HEK293 (cell line): Measurements from ENCODE around the gene PCSK5.

Experiments used
- CTCF ChIA-PET: fragments of 350-600 bp; formaldehyde crosslinking; extraction: SDS; loops from one replicate; lab custom pipeline; 2021; ENCODE audit warnings: antibody characterized with exemption; lab: Yijun Ruan, JAX
- POLR2A ChIA-PET: fragments of 300-600 bp; formaldehyde crosslinking; extraction: SDS; loops from one replicate; lab custom pipeline; 2020; ENCODE audit warnings: antibody characterized with exemption, inconsistent platforms; lab: Yijun Ruan, JAX
- H3K27ac ChIP-seq: fragments of 200-500 bp; sonication (Bioruptor generic); 2 replicates; pipeline ENCODE4 v1.5.1; 2014; ENCODE audit warnings: low read depth, low read length, control low read depth, inconsistent platforms; ENCODE audit errors: extremely low read depth
- H3K36me3 ChIP-seq, 2 experiments: fragments of 200-500 bp in 1 of 2; sonication (Bioruptor generic) in 1 of 2; 1 replicate in 1 of 2; 2 replicates in 1 of 2; pipeline ENCODE4 v1.5.1; 2014 to 2017; ENCODE audit warnings: inconsistent platforms in 2 of 2, low read length in 2 of 2; ENCODE audit not compliant: control insufficient read depth in 2 of 2, insufficient read depth in 1 of 2
- H3K4me1 ChIP-seq: fragments of 200-500 bp; sonication (Bioruptor generic); 2 replicates; pipeline ENCODE4 v1.5.1; 2014; ENCODE audit warnings: mild to moderate bottlenecking, low read length, inconsistent platforms; ENCODE audit not compliant: control insufficient read depth, insufficient read depth
- H3K4me3 ChIP-seq: 2 replicates; pipeline ENCODE4 v1.5.1; 2011; ENCODE audit warnings: low read depth, mild to moderate bottlenecking, control low read depth, low read length, moderate library complexity
- H3K9me3 ChIP-seq: fragments of 200-500 bp; sonication (Bioruptor generic); 2 replicates; pipeline ENCODE4 v1.5.1; 2014; ENCODE audit warnings: low read depth, low read length, inconsistent platforms; ENCODE audit not compliant: control insufficient read depth, insufficient read depth
- ATF2 ChIP-seq: fragments of 450-650 bp; formaldehyde crosslinking; IDR thresholded peaks from 2 replicates; pipeline ENCODE4 v1.5.1; 2016; ENCODE audit warnings: missing biosample characterization, missing genetic modification characterization, low read depth
- HIC1 ChIP-seq: fragments of 450-650 bp; formaldehyde crosslinking; IDR thresholded peaks from 2 replicates; pipeline ENCODE4 v1.5.1; 2016; ENCODE audit warnings: missing biosample characterization, missing genetic modification characterization
- KLF8 ChIP-seq: fragments of 450-650 bp; formaldehyde crosslinking; IDR thresholded peaks from 2 replicates; pipeline ENCODE4 v1.5.1; 2016; ENCODE audit warnings: missing biosample characterization, missing genetic modification characterization
- REPIN1 ChIP-seq: fragments of 450-650 bp; formaldehyde crosslinking; IDR thresholded peaks from 2 replicates; pipeline ENCODE4 v1.5.1; 2017; ENCODE audit warnings: missing biosample characterization, missing genetic modification characterization, low read depth
- SCRT1 ChIP-seq: fragments of 450-650 bp; formaldehyde crosslinking; IDR thresholded peaks from 2 replicates; pipeline ENCODE4 v1.5.1; 2016; ENCODE audit warnings: missing biosample characterization, missing genetic modification characterization, borderline replicate concordance
- SP7 ChIP-seq: fragments of 450-650 bp; formaldehyde crosslinking; IDR thresholded peaks from 2 replicates; pipeline ENCODE4 v1.5.1; 2016; ENCODE audit warnings: missing biosample characterization, missing genetic modification characterization
- ZBTB10 ChIP-seq: fragments of 450-650 bp; formaldehyde crosslinking; IDR thresholded peaks from 2 replicates; pipeline ENCODE4 v1.5.1; 2016; ENCODE audit warnings: missing biosample characterization, missing genetic modification characterization
- ZFP37 ChIP-seq: fragments of 450-650 bp; formaldehyde crosslinking; IDR thresholded peaks from 2 replicates; pipeline ENCODE4 v1.5.1; 2016; ENCODE audit warnings: missing biosample characterization, missing genetic modification characterization
- ZNF132 ChIP-seq: fragments of 450-650 bp; formaldehyde crosslinking; IDR thresholded peaks from 2 replicates; pipeline ENCODE4 v1.5.1; 2017; ENCODE audit warnings: missing biosample characterization, missing genetic modification characterization, borderline replicate concordance
- ZNF133 ChIP-seq: fragments of 450-650 bp; formaldehyde crosslinking; IDR thresholded peaks from 2 replicates; pipeline ENCODE4 v1.5.1; 2016; ENCODE audit warnings: missing biosample characterization, missing genetic modification characterization
- ZNF146 ChIP-seq: fragments of 450-650 bp; formaldehyde crosslinking; IDR thresholded peaks from 2 replicates; pipeline ENCODE4 v1.5.1; 2016; ENCODE audit warnings: missing biosample characterization, missing genetic modification characterization
- ZNF24 ChIP-seq: fragments of 450-650 bp; formaldehyde crosslinking; IDR thresholded peaks from 2 replicates; pipeline ENCODE4 v1.5.1; 2016; ENCODE audit warnings: missing biosample characterization, missing genetic modification characterization
- ZNF335 ChIP-seq: fragments of 450-650 bp; formaldehyde crosslinking; conservative IDR thresholded peaks from 2 replicates; pipeline ENCODE4 v1.5.1; 2016; ENCODE audit warnings: missing biosample characterization, missing genetic modification characterization
- ZNF366 ChIP-seq: fragments of 450-650 bp; formaldehyde crosslinking; conservative IDR thresholded peaks from 2 replicates; pipeline ENCODE4 v1.5.1; 2016; ENCODE audit warnings: missing biosample characterization, missing genetic modification characterization
- ZNF394 ChIP-seq: fragments of 450-650 bp; formaldehyde crosslinking; IDR thresholded peaks from 2 replicates; pipeline ENCODE4 v1.5.1; 2016; ENCODE audit warnings: missing biosample characterization, missing genetic modification characterization, mild to moderate bottlenecking, moderate library complexity, borderline replicate concordance
- ZNF501 ChIP-seq: fragments of 450-650 bp; formaldehyde crosslinking; IDR thresholded peaks from 2 replicates; pipeline ENCODE4 v1.5.1; 2016; ENCODE audit warnings: missing biosample characterization, missing genetic modification characterization
- ZNF558 ChIP-seq: fragments of 450-650 bp; formaldehyde crosslinking; IDR thresholded peaks from 2 replicates; pipeline ENCODE4 v1.5.1; 2016; ENCODE audit warnings: missing biosample characterization, missing genetic modification characterization
- ZNF600 ChIP-seq: fragments of 450-650 bp; formaldehyde crosslinking; IDR thresholded peaks from 2 replicates; pipeline ENCODE4 v1.5.1; 2016; ENCODE audit warnings: missing biosample characterization, missing genetic modification characterization
- ZNF629 ChIP-seq: fragments of 450-650 bp; formaldehyde crosslinking; IDR thresholded peaks from 2 replicates; pipeline ENCODE4 v1.5.1; 2017; ENCODE audit warnings: missing biosample characterization, missing genetic modification characterization
- ZNF701 ChIP-seq: fragments of 450-650 bp; formaldehyde crosslinking; IDR thresholded peaks from 2 replicates; pipeline ENCODE4 v1.5.1; 2016; ENCODE audit warnings: missing biosample characterization, missing genetic modification characterization
- ZNF843 ChIP-seq: fragments of 450-650 bp; formaldehyde crosslinking; IDR thresholded peaks from 2 replicates; pipeline ENCODE4 v1.5.1; 2016; ENCODE audit warnings: missing biosample characterization, missing genetic modification characterization
- TF ChIP-seq, protein P1 (sequence below): fragments of 450-650 bp; formaldehyde crosslinking; IDR thresholded peaks from 2 replicates; pipeline ENCODE4 v1.5.1; 2016; ENCODE audit warnings: missing biosample characterization, missing genetic modification characterization
- TF ChIP-seq, protein P2 (sequence below): fragments of 450-650 bp; formaldehyde crosslinking; IDR thresholded peaks from 2 replicates; pipeline ENCODE4 v1.5.1; 2017; ENCODE audit warnings: missing biosample characterization, missing genetic modification characterization
- TF ChIP-seq, protein P3 (sequence below): fragments of 450-650 bp; formaldehyde crosslinking; optimal IDR thresholded peaks from 2 replicates; pipeline ENCODE3; 2016; ENCODE audit warnings: missing biosample characterization, mild to moderate bottlenecking, missing genetic modification characterization

The PCSK5 gene

DNA sequence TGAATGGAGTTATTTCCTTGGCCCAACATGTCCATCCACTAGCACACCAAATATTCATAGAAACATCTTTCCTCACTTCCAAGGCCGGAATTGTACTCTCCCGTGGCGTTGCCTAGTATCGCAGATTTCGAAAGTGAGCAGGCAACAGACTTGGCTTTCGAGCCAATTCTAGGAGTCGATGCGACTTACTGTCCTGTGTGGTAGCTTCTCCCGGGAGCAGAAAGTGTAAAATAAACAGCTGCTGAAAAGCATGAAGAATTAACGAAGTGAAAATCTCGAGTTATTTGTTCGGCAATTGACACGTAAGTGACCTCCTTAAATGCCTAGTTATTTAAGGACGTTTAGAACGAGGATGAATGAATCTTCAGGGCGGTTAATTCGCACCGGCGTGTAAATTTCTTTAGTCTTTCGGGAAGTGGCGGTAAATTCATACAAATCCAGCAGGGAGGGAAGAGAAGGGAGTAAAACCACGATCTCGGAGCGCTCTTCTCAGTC, 449 bp upstream of the PCSK5 start (continued):
- TF ChIP-seq, protein P1, sequence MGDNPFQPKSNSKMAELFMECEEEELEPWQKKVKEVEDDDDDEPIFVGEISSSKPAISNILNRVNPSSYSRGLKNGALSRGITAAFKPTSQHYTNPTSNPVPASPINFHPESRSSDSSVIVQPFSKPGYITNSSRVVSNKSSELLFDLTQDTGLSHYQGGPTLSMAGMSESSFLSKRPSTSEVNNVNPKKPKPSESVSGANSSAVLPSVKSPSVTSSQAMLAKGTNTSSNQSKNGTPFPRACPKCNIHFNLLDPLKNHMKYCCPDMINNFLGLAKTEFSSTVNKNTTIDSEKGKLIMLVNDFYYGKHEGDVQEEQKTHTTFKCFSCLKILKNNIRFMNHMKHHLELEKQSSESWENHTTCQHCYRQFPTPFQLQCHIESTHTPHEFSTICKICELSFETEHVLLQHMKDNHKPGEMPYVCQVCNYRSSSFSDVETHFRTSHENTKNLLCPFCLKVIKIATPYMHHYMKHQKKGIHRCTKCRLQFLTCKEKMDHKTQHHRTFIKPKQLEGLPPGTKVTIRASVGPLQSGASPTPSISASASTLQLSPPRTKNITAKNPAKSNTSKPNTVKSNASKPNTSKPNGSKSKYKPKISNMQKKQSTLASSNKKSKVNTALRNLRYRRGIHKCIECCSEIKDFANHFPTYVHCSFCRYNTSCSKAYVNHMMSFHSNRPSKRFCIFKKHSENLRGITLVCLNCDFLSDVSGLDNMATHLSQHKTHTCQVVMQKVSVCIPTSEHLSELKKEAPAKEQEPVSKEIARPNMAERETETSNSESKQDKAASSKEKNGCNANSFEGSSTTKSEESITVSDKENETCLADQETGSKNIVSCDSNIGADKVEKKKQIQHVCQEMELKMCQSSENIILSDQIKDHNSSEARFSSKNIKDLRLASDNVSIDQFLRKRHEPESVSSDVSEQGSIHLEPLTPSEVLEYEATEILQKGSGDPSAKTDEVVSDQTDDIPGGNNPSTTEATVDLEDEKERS (tag by site-specific recombination) = no peak
- TF ChIP-seq ZNF132 = no peak
- TF ChIP-seq ZNF558 = no peak; the same call in 1 of the 2 replicates
- TF ChIP-seq ZNF146 (tag by site-specific recombination) = no peak
- no peak for TF ChIP-seq ZNF501
- TF ChIP-seq ZFP37 (tag by site-specific recombination) = no peak
- no peak for TF ChIP-seq REPIN1 (tag by site-specific recombination)
- TF ChIP-seq, all 188 proteins: peak for 6

GRCh38 chr9:75891277-75891741, 836 bp downstream of the PCSK5 start:
- Histone ChIP-seq H3K27ac (peak overlapping the region; percentile 82), H3K4me1 (peaks cover 11% of the 10 kb centered on the region), H3K36me3 (no peaks in the 10 kb centered on the region), H3K4me3 (peak overlapping the region; percentile 81), H3K9me3 (no peaks in the 10 kb centered on the region)
- CTCF ChIA-PET = interaction anchor here (1.7 kb wide), 1 partner anchor 289 kb away, joined by 5 read pairs; no protein-coding TSS in a partner anchor
- POLR2A ChIA-PET = interaction anchor here (0.6 to 2.4 kb wide), 16 partner anchors 12 to 787 kb away, joined by 3 to 19 read pairs (median 3); no protein-coding TSS in a partner anchor
- peak; percentile 31 for TF ChIP-seq ZNF600 (tag by site-specific recombination)
- peak; percentile 46 for TF ChIP-seq ZNF335 (tag by site-specific recombination)
- peak; percentile 38; the same call in 1 of the 2 replicates for TF ChIP-seq KLF8
- peak; percentile 34; the same call in 1 of the 2 replicates for TF ChIP-seq ZNF366 (tag by site-specific recombination)
- TF ChIP-seq, protein P2, sequence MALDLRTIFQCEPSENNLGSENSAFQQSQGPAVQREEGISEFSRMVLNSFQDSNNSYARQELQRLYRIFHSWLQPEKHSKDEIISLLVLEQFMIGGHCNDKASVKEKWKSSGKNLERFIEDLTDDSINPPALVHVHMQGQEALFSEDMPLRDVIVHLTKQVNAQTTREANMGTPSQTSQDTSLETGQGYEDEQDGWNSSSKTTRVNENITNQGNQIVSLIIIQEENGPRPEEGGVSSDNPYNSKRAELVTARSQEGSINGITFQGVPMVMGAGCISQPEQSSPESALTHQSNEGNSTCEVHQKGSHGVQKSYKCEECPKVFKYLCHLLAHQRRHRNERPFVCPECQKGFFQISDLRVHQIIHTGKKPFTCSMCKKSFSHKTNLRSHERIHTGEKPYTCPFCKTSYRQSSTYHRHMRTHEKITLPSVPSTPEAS (tag by site-specific recombination) = peak; percentile 90
- TF ChIP-seq ATF2 (tag by site-specific recombination) = no peak
- 0 out of 2 replicates have a peak, but pooled peaks have one; percentile 16 for TF ChIP-seq ZNF843 (tag by site-specific recombination)
- TF ChIP-seq ZNF24 (tag by site-specific recombination) = peak; percentile 50; the same call in 1 of the 2 replicates
- no peak for TF ChIP-seq ZNF701 (tag by site-specific recombination)
- no peak for TF ChIP-seq ZNF133 (tag by site-specific recombination)
- peak; percentile 49; the same call in 1 of the 2 replicates for TF ChIP-seq HIC1 (tag by site-specific recombination)
- TF ChIP-seq ZNF394 = 0 out of 2 replicates have a peak, but pooled peaks have one; percentile 10
- TF ChIP-seq, protein P3, sequence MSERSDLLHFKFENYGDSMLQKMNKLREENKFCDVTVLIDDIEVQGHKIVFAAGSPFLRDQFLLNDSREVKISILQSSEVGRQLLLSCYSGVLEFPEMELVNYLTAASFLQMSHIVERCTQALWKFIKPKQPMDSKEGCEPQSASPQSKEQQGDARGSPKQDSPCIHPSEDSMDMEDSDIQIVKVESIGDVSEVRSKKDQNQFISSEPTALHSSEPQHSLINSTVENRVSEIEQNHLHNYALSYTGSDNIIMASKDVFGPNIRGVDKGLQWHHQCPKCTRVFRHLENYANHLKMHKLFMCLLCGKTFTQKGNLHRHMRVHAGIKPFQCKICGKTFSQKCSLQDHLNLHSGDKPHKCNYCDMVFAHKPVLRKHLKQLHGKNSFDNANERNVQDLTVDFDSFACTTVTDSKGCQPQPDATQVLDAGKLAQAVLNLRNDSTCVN (tag by site-specific recombination) = peak; percentile 73
- peak; percentile 8; the same call in 1 of the 2 replicates for TF ChIP-seq SP7
- peak; percentile 58; the same call in 1 of the 2 replicates for TF ChIP-seq ZBTB10 (tag by site-specific recombination)
- peak; percentile 10; the same call in 1 of the 2 replicates for TF ChIP-seq SCRT1 (tag by site-specific recombination)
- TF ChIP-seq ZNF629 (tag by site-specific recombination) = 0 out of 2 replicates have a peak, but pooled peaks have one; percentile 19
